ENCODE data around the gene PCED1B.

Gene PCED1B

GRCh38 chr12:47280543-47281300 lies 201.3 kb downstream of the PCED1B start:
- DNase-seq = no peak

GRCh38 chr12:47281667-47282171 lies 202.3 kb downstream of the PCED1B start:
- peak; percentile 41 for DNase-seq

GRCh38 chr12:47282206-47282605 lies 202.8 kb downstream of the PCED1B start:
- no peak for DNase-seq
